Prostate gland (tissue), 2 donors: ENCODE measurements around the gene TRAPPC12. TPM values are rescaled to one million over a fixed set of nuclear protein-coding genes. Genes with fewer than 3 reads are reported as not detected.

Experiments used
- DNase-seq: peaks from one replicate; pipeline ENCODE4 v3.0.0-alpha.2; 2019; ENCODE audit warnings: low spot score
- H3K27ac ChIP-seq, 2 donors: fragments of 200-600 bp; sonication (generic); 2 replicates each; pipeline ENCODE4 v1.5.1; 2017 to 2019
- H3K27me3 ChIP-seq: fragments of 200-600 bp; sonication (generic); replicated peaks from 2 replicates; pipeline ENCODE4 v1.5.1; 2019; ENCODE audit not compliant: insufficient read depth
- H3K36me3 ChIP-seq, 2 donors: fragments of 200-600 bp; sonication (generic); 1 replicate in 1 of 2; 2 replicates in 1 of 2; pipeline versions ENCODE4 v1.5.1 to v1.8.1; 2017 to 2019
- H3K4me1 ChIP-seq: fragments of 200-600 bp; sonication (generic); replicated peaks from 2 replicates; pipeline ENCODE4 v1.5.1; 2019
- H3K4me3 ChIP-seq, 2 donors: fragments of 200-600 bp; sonication (generic); 2 replicates each; pipeline ENCODE4 v1.5.1; 2017 to 2019
- H3K9me3 ChIP-seq: fragments of 200-600 bp; sonication (generic); 2 replicates; pipeline ENCODE4 v1.5.1; 2017
- CTCF ChIP-seq, 4 experiments: fragments of 200-600 bp in 2 of 4; fragments of 450-650 bp in 2 of 4; sonication (generic) in 2 of 4; IDR thresholded peaks; 1 replicate in 3 of 4; 2 replicates in 1 of 4; pipeline ENCODE4 v1.5.1; 2016 to 2019; ENCODE audit warnings: antibody characterized with exemption in 4 of 4, mild to moderate bottlenecking in 2 of 4, moderate library complexity in 2 of 4
- POLR2A ChIP-seq: fragments of 450-650 bp; IDR thresholded peaks from one replicate; pipeline ENCODE4 v1.6.1; 2016; ENCODE audit warnings: antibody characterized with exemption, mild to moderate bottlenecking
- POLR2AphosphoS5 ChIP-seq: sonication (generic); formaldehyde crosslinking; IDR thresholded peaks from one replicate; pipeline ENCODE4 v1.6.1; 2017; ENCODE audit warnings: antibody characterized with exemption
- WGBS: methylation state at CpG from one replicate; pipeline ENCODE4 v1.1.5; 2018; 5-methylcytosine and 5-hydroxymethylcytosine counted together
- intact Hi-C: fragments of 100-400 bp; cut with DNase I; formaldehyde crosslinking; loops from one replicate; pipeline ENCODE4 v1.14.2; 2022
- total RNA-seq, 2 donors: library from RNA; depleted of rRNA; stranded (reverse); fragments of >200 nt; gene quantifications; one replicate each; pipeline ENCODE4 v1.1.0, GENCODE V29; 2016

The TRAPPC12 gene
- total RNA-seq, 2 donors from 2014 or later = 114 to 128 TPM

GRCh38 chr2:3481736-3482362, 102.4 kb downstream of the TRAPPC12 start:
- no peak overlapping the region for H3K27ac ChIP-seq
- intact Hi-C loops = no loop called here
- TF ChIP-seq POLR2A = no peak
- TF ChIP-seq POLR2AphosphoS5 = no peak
- TF ChIP-seq CTCF (IDR thresholded peaks at IDR 0.05) = no peak
- H3K4me3 ChIP-seq = no peak overlapping the region
- 95% methylated on average over 20 of the region's 20 CpGs for WGBS
- DNase-seq = no peak
- peaks cover 8% of the 10 kb centered on the region for H3K4me1 ChIP-seq
- H3K36me3 ChIP-seq = no peaks in the 10 kb centered on the region
- no peaks in the 10 kb centered on the region for H3K9me3 ChIP-seq
- no peaks in the 10 kb centered on the region for H3K27me3 ChIP-seq

- TF ChIP-seq POLR2A = no peak
- no peak for TF ChIP-seq POLR2AphosphoS5
- DNase-seq = no peak
- Histone ChIP-seq H3K27ac (no peak overlapping the region), H3K4me1 (peaks cover 8% of the 10 kb centered on the region), H3K4me3 (no peak overlapping the region), H3K27me3 (no peaks in the 10 kb centered on the region), H3K36me3 (no peaks in the 10 kb centered on the region), H3K9me3 (no peaks in the 10 kb centered on the region)
- intact Hi-C loops = no loop called here
- whole genome bisulfite sequencing = 95% methylated on average over 20 of the region's 20 CpGs
Measured at GRCh38 chr2:3482363-3482821, 102.9 kb downstream of the TRAPPC12 start.

GRCh38 chr2:3483227-3483985, 103.9 kb downstream of the TRAPPC12 start:
- TF ChIP-seq POLR2A = no peak
- TF ChIP-seq POLR2AphosphoS5 = peak; percentile 56
- peaks cover 8% of the 10 kb centered on the region for H3K4me1 ChIP-seq
- H3K27me3 ChIP-seq = no peaks in the 10 kb centered on the region
- no peaks in the 10 kb centered on the region for H3K36me3 ChIP-seq
- no peaks in the 10 kb centered on the region for H3K9me3 ChIP-seq
- peak overlapping the region; percentile 45 to 56 for H3K27ac ChIP-seq
- DNase-seq = peak; percentile 52
- no peak overlapping the region for H3K4me3 ChIP-seq
- intact Hi-C loops = no loop called here
- 79% methylated on average over 27 of the region's 30 CpGs for WGBS

- Histone ChIP-seq H3K27me3 (no peaks in the 10 kb centered on the region), H3K27ac (peak overlapping the region; percentile 43 to 56), H3K36me3 (no peaks in the 10 kb centered on the region), H3K4me1 (peaks cover 8% of the 10 kb centered on the region), H3K4me3 (no peak overlapping the region), H3K9me3 (no peaks in the 10 kb centered on the region)
- intact Hi-C loops = no loop called here
- no peak for DNase-seq
- TF ChIP-seq POLR2A (no peak), CTCF (IDR thresholded peaks at IDR 0.05) (no peak), POLR2AphosphoS5 (no peak)
- WGBS = 90% methylated on average over 34 of the region's 34 CpGs
Measured at GRCh38 chr2:3483986-3484960, 104.8 kb downstream of the TRAPPC12 start.

GRCh38 chr2:3485166-3485565, 105.7 kb downstream of the TRAPPC12 start:
- no peak for DNase-seq
- H3K36me3 ChIP-seq = no peaks in the 10 kb centered on the region
- H3K27me3 ChIP-seq = no peaks in the 10 kb centered on the region
- peaks cover 8% of the 10 kb centered on the region for H3K4me1 ChIP-seq
- 94% methylated on average over 11 of the region's 11 CpGs for WGBS
- TF ChIP-seq CTCF (IDR thresholded peaks at IDR 0.05) = no peak
- TF ChIP-seq POLR2A = no peak
- no peak for TF ChIP-seq POLR2AphosphoS5
- H3K4me3 ChIP-seq = no peak overlapping the region
- intact Hi-C loops = no loop called here
- H3K9me3 ChIP-seq = no peaks in the 10 kb centered on the region
- no peak overlapping the region for H3K27ac ChIP-seq
